RKO (cell line): ENCODE results near the gene ADGRD1.
"Not testable (repeated sequence)": the region's sequence is repeated elsewhere in the genome, so short reads cannot be mapped to it uniquely, and the experiment has no call there.

ENCODE experiments used
- DNase-seq: peaks from one replicate; pipeline ENCODE4 v3.0.0-alpha.2; 2016; ENCODE audit warnings: low spot score

ADGRD1 gene

DNA sequence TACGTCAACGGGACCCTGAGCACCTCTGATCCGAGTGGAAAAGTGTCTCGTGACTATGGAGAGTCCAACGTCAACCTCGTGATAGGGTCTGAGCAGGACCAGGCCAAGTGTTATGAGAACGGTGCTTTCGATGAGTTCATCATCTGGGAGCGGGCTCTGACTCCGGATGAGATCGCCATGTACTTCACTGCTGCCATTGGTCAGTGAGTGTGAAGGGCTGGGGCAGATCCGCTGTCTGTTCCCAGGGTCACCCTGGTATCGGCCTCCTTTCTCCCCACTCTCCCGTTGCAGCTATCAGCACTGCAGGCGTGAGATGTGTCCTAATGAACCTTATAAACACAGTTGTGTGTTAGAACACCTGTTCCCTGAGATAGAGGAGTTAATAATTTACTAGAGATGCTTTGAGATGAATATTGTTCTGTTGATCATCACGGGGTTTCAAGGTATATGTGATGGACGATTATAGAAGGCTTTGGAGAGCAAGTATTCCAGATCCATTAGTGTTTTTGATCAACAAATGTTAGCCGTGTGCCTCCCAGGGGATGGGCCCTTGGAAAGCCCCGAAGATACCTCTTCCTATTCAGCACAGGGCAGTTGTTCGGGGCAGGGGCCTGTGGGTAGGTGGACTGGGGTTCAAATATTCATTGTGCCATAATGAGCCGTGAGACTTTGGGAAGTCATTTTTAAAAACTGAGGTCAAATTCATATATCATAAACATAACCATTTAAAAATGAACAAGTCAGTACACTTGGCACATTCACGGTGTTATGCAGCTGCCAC is 33.6 kb downstream of the ADGRD1 start:
- DNase-seq = no peak

DNA sequence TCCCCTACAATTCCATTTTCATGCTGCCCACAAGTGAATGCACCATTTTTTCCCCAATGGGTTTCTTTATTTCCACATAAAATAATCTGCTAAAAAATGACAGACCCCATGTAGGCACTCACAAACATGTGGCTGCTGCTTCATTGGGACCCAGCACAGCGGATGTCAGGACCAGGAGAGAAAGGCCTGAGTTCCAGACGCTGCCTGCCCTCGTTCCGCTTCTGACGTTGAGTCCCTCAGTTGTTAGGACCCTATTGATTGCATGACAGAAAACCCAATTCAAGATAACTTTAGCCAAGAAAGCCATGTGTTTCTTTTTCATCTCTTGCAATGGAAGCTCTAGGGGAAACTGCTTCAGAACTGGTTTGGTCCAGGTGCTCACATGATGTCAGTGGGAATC is 34.6 kb downstream of the ADGRD1 start:
- DNase-seq = no peak

DNA sequence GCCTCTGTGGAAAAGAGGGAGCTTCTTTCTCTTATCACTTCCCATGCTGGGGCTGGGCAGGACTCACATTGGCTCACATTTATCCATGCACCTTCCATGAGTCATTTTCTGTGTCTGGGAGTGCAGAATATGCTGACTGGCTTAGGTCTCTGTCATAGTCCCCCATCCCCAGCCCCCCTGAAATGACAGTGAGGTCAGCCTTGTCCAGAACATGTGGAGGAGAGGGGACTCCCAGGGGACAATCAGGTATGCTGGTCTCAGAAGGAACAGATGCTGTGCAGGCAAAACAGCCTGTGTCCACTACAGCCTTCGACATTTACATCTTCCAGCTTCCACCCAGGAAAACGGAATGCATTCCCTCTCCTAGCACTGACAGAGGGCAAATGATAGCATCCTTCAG is 35.0 kb downstream of the ADGRD1 start:
- no peak for DNase-seq

DNA sequence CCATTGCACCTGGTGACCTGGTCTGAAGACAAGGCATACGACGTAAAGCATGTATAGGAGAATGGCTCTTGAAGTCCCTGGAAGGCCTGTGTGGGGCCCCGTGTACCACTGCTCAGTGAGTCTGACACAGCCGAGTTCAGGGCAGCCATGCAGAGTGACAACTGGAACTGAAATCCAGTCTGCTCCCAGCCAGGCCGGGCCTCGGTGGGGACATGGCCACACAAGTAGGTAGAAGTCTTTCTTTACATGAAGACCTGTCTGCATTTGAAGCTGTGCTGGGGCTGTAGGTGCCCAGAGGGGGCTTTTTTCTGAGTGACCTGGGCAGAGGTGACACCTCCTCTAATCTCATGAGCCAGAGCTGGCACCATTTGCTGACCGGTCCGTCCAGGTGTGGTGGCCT is 35.7 kb downstream of the ADGRD1 start:
- DNase-seq = no peak

DNA sequence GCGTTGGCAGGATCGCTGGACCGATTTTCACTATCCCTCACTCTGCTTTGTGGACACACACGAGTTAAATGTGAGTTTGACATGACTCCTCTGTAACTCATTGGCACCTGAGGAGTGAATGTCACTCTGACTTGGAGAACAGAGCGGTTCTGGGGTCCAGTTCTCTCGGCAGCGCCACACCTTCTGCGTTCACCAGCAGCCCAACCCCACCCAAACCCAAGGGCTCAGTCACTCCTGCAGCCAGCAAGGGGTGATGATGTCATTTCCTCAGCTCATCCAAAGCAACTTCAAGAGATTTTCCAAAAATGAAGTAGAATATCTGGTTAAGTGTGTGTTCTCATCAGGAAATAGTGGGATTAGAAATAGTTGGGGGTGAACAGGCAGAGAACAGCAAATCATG is 36.3 kb downstream of the ADGRD1 start:
- no peak for DNase-seq

DNA sequence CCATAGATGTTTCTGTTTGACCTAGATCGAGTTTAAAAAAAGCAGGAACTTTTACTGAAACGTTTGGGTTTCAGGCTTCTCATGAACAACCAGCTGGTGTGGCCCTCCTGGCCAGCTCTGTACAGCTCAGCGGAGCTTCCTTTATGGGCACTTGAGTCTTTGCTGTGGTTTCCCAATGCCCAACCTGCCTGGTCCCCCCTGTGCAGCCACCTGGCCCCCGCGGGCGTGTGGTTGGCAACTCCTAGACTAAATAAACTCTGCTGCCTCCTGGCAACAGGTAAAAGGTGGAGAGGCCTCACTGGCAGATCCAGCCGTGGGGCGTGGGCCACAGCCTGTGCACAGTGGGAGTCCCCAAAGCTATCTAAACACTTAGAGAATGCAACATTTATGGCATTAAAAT is 38.7 kb downstream of the ADGRD1 start:
- no peak for DNase-seq

DNA sequence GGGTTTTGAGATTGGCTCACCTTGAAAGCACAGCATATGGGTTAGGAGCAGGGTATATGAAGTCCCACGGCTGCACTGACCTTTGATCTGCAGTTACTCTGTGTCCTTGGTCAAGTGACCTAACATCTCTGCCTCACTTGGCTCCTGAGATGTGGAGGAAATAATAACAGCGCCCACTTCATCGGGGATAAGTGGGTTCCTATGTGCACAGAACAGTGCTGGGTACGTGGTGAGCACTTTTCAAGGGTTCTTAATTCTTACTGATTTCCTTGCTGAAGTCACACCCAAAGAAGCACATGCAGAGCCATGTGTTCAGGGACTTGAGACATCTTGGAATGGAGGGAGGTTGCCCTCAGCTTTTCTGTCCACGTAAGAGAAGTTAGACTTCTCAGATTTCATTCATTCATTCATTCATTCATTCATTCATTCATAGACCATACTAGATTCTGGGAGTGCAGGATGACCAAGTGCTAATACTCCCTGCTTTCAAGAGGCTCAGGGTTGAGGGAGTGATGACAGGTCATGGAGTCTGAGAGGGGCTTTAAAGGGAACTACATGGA is 39.4 kb downstream of the ADGRD1 start:
- no peak for DNase-seq

DNA sequence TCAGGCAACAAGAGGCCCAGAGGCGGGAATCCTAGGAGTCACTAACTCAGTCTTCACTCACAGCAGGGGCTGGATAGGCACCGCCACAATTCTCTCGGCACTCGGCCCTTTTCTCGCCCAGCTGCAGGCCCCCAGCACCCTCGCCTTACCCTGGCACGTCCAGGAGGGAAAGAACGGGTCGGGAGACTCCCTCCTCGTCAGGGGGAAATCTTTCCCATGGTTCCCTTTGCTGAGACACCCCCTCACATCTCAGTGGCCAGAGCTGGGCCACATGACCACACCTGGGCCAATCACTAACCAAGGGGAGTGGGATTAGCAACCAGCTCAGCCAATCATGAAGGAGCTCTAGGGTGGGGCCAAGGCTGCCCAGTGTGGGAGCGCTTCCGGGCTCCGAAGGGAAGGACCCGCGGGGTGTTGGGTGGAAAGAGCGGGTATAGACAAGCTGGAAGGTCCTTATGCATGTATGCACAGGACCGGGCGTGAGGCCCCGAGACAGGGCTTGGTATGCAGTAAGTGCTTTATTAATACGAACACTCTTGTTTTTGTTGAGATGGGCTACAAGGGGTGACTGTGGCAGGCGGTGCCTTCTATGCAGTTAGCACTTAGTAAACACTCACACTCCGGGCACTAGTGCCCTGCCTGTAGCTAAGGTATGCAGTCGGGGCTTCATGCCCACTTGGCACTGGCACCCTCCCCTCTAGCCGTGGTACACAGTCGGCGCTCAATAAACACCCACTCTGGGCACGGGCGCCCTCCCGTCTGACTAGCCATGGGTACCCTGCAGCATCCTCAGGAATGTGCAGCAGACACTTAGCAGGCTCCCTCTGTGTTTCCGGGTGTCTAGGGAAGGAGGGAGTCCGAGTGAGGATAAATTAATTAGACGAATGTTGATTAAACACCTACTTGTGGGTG is 40.3 kb downstream of the ADGRD1 start:
- DNase-seq = no peak

DNA sequence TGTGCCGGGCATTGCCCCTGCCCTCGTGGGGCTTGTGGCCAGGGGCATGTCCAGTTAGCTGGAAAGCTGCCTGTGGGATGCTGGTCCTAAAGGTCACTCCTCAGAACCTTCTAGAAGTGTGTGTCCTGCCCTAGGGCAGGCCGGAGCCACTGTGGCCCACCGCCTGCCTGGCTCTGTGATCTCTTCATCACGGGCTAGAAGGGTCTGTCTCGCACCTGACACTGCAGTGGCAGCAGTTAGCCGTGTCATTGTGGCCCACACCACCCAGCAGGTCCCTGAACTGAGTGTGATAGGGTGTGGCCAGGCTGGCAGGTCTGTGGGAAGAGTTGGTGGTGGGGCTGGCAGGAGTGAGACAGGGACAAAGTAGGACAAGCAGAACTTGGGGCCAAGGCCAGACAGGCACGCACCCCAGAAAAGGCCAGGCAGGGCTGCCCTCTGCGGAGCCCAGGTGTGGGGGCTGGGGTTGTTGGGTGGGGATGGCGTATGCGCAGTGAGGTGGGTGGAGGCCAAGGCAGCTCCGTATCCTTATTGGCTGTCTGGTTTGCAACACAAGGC is 41.2 kb downstream of the ADGRD1 start:
- no peak for DNase-seq

DNA sequence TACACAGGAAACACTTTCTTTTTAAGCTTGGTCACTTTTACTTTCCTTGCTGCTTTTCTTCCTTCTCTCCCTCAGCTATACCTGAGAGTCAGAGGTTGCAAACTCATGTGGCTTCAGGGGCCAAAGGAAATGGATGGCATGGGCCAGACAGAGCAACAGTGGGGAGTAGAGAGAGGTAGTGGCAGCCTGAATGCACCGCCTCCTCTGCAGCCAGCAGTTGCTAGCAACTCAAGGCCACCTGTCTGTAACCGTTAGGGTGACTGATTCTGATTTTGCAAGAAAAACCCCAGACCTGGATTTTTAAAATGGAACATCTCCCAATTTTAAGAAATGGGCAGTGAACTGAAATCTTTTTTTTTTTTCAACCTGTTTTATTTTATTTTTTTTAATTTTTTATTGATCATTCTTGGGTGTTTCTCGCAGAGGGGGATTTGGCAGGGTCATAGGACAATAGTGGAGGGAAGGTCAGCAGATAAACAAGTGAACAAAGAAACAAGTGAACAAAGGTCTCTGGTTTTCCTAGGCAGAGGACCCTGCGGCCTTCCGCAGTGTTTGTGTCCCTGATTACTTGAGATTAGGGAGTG is 41.8 kb downstream of the ADGRD1 start:
- DNase-seq = not testable (repeated sequence)

DNA sequence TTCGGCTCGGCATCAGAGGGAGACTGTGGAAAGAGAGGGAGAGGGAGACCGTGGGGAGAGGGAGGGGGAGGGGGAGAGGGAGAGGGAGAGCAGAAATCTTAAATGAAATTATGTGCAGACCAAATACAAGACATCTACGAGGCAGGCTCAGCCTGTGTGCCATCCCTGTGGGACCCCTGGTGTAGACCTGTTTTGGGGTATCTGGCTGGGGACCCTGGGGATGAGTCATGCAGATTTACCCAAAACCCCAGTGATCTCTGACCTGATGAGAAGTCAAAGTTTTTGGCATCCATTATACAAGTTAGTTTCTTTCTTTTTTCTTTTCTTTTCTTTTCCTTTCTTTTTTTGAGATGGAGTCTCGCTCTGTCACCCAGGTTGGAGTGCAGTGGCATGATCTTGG is 44.4 kb downstream of the ADGRD1 start:
- DNase-seq = no peak

DNA sequence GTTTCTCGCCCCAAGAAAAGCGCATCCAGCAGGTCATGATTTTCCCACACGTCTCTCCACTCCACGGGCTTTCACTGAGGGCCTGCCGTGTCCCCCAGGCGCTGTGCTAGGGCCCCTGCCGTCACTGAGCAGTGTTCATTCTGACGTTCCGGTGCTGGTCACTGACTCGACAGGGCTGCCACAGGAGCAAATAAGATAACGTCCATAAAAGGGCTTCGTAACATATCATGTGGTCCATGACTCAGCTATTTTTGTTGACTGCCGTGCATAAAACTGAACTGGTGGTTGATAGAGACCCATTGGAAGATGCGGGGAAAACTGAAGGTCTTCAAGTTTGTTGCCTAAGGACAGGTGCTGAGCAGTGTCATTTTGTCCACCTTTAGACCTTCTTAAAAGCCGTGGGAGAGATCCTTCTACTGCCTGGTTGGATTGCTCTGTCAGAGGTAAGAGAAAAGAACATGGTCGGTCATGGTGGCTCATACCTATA is 46.3 kb downstream of the ADGRD1 start:
- no peak for DNase-seq

DNA sequence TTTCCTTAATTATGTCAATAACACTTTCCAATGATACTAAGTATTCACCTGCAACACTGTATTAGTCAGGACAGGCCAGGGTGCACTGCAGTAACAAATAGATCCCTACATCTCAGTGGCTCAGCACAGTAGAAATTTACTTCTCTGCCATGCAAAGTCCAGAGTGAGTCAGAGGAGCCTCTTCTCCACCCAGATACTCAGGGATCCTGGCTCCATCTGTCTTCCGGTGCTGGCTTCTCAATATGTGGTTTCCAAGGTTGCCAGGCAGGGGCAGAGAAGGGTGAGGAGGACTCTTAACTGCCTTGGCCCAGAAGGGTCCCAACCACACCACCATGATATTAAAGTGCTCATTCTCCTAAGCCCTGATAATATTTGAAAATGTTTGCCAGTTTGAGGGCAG is 47.8 kb downstream of the ADGRD1 start:
- DNase-seq = peak; percentile 3

DNA sequence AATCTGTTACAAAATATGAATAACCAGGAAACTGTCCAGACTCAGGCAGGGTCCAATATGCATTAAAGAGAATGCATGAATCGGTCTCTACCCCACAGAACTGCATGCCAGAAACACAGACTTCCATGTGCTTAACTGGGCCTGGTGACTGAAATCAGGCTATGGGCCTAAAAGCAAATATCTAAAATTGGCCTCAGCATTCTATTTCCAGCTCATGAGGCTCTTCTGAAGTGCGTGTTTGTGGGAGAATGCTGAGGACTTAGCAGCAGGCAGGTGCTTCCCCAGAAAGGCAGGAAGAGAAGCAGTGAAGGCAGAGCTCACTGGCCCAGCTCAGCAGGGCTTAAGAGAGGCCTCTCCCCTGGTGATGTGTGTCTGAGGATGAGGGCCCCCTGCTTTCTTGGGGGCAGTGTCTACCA is 48.5 kb downstream of the ADGRD1 start:
- DNase-seq = no peak

DNA sequence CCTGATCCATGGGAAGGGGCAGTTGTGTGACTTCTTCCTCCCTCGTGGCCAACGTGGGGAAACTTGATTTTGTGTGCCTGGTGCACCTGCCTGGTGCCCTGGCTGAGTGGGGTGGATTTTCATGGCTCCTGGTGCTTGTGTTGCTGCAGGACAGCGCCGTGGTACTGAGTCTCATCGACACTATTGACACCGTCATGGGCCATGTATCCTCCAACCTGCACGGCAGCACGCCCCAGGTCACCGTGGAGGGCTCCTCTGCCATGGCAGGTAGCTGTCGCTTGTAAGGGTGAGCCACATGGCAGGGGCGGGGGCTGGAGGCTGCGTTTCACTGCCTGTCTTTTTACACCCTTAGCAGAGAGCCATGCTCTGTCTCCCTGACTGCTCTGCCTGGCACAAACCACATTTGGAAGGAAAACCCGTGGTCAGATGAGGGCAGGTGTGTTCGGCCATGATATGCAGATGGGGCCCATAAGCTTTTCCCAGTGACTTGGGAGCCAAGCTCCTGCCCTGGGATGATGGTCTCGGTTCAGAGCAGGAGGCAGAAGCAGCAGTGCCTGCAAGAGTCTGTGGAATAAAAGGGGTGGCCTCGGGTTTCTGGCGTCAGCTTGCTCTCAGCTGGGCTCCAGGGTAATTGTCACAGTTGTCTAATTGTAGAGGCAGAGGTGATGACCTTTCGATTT is 49.5 kb downstream of the ADGRD1 start:
- DNase-seq = no peak

DNA sequence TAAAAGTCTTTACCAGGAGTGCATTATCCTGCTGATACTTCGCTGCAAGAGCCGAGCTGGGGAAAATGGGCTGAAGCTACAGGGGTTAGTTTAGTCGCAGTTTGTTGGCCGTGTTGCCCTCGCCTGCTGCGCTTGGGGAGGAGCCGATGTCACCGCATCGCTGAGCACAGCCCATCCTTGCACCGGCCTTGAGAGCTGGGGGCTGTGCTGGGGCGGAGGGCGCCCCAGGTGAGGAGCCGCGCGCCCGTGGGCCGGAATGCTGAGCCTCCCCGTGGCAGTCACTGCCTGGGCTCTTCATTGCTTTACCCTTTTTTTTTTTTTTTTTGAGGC is 50.0 kb downstream of the ADGRD1 start:
- DNase-seq = no peak

DNA sequence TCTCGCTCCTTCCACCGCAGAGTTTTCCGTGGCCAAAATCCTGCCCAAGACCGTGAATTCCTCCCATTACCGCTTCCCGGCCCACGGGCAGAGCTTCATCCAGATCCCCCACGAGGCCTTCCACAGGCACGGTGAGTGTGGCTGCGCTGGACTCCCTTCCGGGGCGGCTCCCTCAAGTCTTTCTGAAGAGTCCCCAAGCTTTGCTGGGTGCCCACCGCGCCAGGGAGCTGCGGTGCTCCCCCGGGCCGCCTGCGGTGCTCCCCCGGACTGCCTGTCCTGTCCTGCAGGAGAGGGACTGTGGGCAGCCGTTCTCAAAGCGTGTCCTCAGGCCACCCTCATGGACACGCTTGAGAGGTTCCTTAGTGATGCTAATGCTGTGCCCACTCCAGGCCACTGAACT is 50.5 kb downstream of the ADGRD1 start:
- no peak for DNase-seq

DNA sequence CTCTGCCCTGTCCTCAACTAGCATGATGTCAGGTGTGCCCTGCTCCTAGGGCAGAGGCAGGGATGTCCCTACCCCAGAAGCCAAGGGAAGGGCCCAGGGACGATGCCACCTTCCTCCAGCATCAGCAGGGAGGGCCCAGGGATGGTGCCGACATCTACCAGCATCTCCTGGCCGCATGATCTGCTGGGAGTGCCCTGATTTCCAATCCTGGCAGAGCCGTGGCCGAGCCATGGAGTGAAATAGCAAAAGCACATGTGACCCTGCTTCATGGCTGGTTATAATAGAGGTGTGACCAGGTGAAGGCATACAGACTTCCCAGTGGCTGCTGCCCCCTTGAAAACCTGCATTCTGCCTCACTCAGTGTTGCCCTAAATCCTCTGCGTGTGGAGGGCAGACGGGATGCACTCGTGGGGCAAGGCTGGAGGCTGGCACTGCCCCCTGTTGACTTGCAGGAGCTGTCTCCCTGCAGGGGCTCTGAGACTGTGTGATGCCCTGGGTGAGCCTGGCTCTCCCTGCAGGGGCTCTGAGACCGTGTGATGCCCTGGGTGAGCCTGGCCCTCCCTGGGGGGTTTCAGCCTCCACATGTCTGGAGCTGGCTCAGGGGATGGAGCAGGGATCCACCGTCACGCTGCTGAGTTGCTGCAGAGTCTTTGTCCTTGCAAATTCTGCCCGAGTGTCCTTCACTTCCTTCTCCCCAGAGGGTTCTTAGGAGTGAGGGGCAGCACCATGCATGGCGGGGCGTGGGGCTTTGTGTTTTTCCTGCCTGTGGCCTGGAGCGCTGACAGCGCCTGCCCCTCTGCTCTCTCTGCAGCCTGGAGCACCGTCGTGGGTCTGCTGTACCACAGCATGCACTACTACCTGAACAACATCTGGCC is 51.7 kb downstream of the ADGRD1 start:
- no peak for DNase-seq

DNA sequence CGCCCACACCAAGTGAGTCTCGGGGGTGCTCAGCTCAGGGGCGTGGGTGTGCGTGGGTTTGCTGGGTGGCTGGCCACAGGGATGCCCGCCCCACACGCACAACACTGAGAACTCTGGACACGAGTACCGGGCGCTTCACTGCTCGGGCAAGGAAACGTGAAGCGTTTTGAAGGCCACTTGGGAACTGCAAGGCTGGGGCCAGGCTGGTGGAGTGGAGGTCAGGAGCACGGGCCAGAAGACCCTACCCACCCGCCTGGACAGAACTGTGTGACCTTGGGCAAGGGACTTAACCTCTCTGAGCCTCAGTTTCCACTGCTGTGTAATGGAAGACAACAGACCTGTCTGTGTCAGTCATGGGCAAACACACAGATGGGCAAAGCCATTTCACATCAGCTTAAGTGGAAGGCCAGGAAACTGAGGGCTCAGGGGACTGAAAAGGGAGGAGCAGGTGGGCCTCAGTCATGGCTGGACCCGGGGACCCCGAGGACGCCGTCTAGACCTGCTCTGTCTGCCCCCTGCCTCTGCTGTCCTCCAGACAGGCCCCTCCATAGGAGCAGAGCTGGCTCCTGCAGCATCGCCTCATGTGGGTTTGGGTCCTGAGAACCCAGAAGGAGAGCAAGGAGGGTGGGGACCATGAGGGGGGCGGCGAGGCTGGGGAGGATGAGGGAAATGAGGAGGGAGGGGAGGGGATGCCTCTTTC is 52.5 kb downstream of the ADGRD1 start:
- DNase-seq = no peak
